Measurements from ENCODE around the gene IRF8. TPM values are rescaled to one million over a fixed set of nuclear protein-coding genes. Genes with fewer than 3 reads are reported as not detected.

Gene IRF8, protein sequence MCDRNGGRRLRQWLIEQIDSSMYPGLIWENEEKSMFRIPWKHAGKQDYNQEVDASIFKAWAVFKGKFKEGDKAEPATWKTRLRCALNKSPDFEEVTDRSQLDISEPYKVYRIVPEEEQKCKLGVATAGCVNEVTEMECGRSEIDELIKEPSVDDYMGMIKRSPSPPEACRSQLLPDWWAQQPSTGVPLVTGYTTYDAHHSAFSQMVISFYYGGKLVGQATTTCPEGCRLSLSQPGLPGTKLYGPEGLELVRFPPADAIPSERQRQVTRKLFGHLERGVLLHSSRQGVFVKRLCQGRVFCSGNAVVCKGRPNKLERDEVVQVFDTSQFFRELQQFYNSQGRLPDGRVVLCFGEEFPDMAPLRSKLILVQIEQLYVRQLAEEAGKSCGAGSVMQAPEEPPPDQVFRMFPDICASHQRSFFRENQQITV
- total RNA-seq (0.26 TPM in 1 of 2 replicates, not detected in the other), polyA plus RNA-seq (0.14 TPM in 1 of 2 replicates, not detected in the other), polyA minus RNA-seq (ENCODE audit: low replicate concordance) (not detected in 2 replicates)
- not detected in 2 replicates for polyA plus RNA-seq (2012)

DNA sequence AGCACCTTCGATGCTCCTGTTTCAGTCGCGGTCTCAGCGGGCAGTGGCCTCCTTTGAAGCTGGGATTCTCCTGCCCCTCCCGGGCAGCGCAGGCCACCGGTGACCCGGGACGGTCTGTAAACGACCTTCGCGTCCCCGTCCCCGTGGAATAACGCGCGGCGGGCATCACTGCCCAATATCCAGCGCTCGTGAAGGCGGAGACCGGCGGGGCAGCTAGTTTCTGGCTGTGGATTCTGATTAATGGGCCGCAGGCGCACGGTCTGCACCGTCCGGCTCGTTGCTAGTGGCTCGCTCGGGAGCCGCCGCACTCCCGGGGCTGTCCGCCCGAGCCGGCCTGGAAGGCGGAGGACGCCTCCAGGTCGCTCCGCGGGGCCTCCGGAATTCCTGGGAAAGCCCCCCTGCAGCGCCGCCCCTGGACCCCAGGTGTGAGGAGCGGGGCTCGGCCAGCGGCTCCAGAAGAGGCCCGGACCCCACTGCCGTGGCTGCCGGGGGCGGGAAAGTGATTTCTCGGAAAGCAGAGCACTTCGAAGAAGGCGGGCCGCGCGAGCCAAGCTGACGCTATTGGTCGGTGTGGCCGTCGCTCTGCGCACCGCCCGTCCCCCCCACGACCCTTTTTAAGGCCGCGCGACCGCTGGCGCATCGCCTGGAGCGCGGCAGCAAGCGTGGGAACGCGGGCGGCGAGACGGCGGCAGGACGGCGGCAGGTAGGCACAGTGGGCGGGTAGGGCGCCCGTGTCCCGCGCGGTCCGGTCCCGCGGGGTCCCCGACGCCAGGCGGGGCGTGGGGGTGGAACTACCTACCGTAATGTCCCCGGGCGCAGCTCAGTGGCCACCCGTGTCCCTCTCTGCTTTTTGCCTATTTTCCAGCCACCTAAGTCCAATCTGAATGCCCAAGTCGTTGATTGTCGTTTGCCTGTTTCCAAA lies at the start of gene IRF8:
Gene IRF8, plus strand, starts transcription at position 642 of the 922 bp plus-strand sequence. CDS start 3,854 bp downstream, outside the sequence.
- no peak within 1 kb of the TSS for H3K9ac ChIP-seq (ENCODE audit: insufficient read depth, low read length)
- H3K9me3 ChIP-seq (ENCODE audit: control insufficient read depth, insufficient read depth, low read depth, low read length): no peaks in the 10 kb centered on the region
- peak within 1 kb of the TSS in 1 of 4 experiments; percentile 17 for H3K4me3 ChIP-seq (replicated peaks in 1 of 4; ENCODE audit: control extremely low read depth in 1 of 4, insufficient read depth in 1 of 4, low read depth in 3 of 4, low read length in 4 of 4)
- no peaks in the 10 kb centered on the region for H4K20me1 ChIP-seq (ENCODE audit: control insufficient read depth, extremely low read depth, insufficient read depth, low read length)
- H3K27ac ChIP-seq (ENCODE audit: insufficient read depth, low read length): no peak within 1 kb of the TSS
- no peaks in the 10 kb centered on the region for H3K36me3 ChIP-seq (ENCODE audit: control insufficient read depth, insufficient read depth, low read length)
- H3K4me2 ChIP-seq (ENCODE audit: extremely low read depth, insufficient read depth, low read length): peak within 1 kb of the TSS; percentile 51
- H3K4me1 ChIP-seq (ENCODE audit: control insufficient read depth, extremely low read depth, insufficient read depth, low read length): no peaks in the 10 kb centered on the region
- no peak within 1 kb of the TSS for H2AFZ ChIP-seq (ENCODE audit: low read length)
- peaks cover 49% of the 10 kb centered on the region for H3K27me3 ChIP-seq (ENCODE audit: control insufficient read depth, insufficient read depth, low read length)
- DNase-seq (ENCODE audit: low read depth in 2 of 2): peak; percentile 19 to 66
- no peaks in the 10 kb centered on the region for H3K79me2 ChIP-seq (ENCODE audit: control insufficient read depth, insufficient read depth, low read length)
- TF ChIP-seq, protein P1, sequence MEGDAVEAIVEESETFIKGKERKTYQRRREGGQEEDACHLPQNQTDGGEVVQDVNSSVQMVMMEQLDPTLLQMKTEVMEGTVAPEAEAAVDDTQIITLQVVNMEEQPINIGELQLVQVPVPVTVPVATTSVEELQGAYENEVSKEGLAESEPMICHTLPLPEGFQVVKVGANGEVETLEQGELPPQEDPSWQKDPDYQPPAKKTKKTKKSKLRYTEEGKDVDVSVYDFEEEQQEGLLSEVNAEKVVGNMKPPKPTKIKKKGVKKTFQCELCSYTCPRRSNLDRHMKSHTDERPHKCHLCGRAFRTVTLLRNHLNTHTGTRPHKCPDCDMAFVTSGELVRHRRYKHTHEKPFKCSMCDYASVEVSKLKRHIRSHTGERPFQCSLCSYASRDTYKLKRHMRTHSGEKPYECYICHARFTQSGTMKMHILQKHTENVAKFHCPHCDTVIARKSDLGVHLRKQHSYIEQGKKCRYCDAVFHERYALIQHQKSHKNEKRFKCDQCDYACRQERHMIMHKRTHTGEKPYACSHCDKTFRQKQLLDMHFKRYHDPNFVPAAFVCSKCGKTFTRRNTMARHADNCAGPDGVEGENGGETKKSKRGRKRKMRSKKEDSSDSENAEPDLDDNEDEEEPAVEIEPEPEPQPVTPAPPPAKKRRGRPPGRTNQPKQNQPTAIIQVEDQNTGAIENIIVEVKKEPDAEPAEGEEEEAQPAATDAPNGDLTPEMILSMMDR (conservative IDR thresholded peaks at IDR 0.05 in 1 of 2, IDR thresholded peaks at IDR 0.05 in 1 of 2; ENCODE audit: low read depth in 1 of 2, low read length in 2 of 2): no peak
- peak; percentile 95 for TF ChIP-seq EZH2 (IDR thresholded peaks at IDR 0.05; ENCODE audit: low read length, missing control alignments)

DNA sequence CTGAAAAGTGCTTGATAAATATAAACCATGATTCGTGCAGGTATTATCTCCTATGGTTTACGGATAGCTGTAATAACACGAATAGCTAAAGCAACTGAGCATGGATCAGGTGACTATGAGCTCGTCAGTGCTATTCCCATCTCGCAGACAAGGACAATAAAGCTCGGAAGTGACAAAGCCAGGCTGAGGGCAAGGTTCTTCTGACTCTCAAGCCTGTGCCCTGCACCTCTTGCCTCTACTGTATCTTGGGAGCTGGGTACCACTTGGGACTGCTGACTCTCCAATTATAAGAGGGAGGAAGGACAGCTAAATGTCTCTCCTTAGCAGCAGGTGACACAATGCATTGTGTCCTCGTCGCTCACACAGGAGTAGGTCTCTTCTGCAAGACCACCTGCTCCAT lies 49.6 kb upstream of the IRF8 start:
- Histone ChIP-seq H3K9ac (ENCODE audit: insufficient read depth, low read length) (no peak overlapping the region), H3K4me2 (ENCODE audit: extremely low read depth, insufficient read depth, low read length) (no peak overlapping the region), H3K9me3 (ENCODE audit: control insufficient read depth, insufficient read depth, low read depth, low read length) (no peaks in the 10 kb centered on the region), H3K79me2 (ENCODE audit: control insufficient read depth, insufficient read depth, low read length) (no peaks in the 10 kb centered on the region), H4K20me1 (ENCODE audit: control insufficient read depth, extremely low read depth, insufficient read depth, low read length) (no peaks in the 10 kb centered on the region), H3K36me3 (ENCODE audit: control insufficient read depth, insufficient read depth, low read length) (no peaks in the 10 kb centered on the region), H3K4me3 (replicated peaks in 1 of 4; ENCODE audit: control extremely low read depth in 1 of 4, insufficient read depth in 1 of 4, low read depth in 3 of 4, low read length in 4 of 4) (no peak overlapping the region), H3K27ac (ENCODE audit: insufficient read depth, low read length) (no peak overlapping the region), H3K27me3 (ENCODE audit: control insufficient read depth, insufficient read depth, low read length) (peaks cover 9% of the 10 kb centered on the region), H3K4me1 (ENCODE audit: control insufficient read depth, extremely low read depth, insufficient read depth, low read length) (no peaks in the 10 kb centered on the region), H2AFZ (ENCODE audit: low read length) (no peak overlapping the region)
- TF ChIP-seq, protein P1 (conservative IDR thresholded peaks at IDR 0.05 in 1 of 2, IDR thresholded peaks at IDR 0.05 in 1 of 2; ENCODE audit: low read depth in 1 of 2, low read length in 2 of 2): no peak
- TF ChIP-seq EZH2 (IDR thresholded peaks at IDR 0.05; ENCODE audit: low read length, missing control alignments): no peak
- no peak for DNase-seq (ENCODE audit: low read depth in 2 of 2)
